T-helper 2 cell (primary cell): Measurements from ENCODE around the gene RASL10A.
A peak's percentile ranks its signal among the peaks of the same experiment; 100 is the strongest.

ENCODE experiments used
- DNase-seq, 5 experiments: peaks; one replicate each; pipeline versions ENCODE4 v3.0.0 to v3.0.0-alpha.2; 2012 to 2022

Gene RASL10A

GRCh38 chr22:29267462-29267857 lies 48.0 kb downstream of the RASL10A start:
- DNase-seq: no peak

GRCh38 chr22:29266564-29267461 lies 48.7 kb downstream of the RASL10A start:
- peak in 1 of 5 experiments; percentile 7 for DNase-seq

- no peak for DNase-seq
Measured at GRCh38 chr22:29265929-29266328, 49.6 kb downstream of the RASL10A start.

GRCh38 chr22:29265305-29265704 lies 50.2 kb downstream of the RASL10A start:
- no peak for DNase-seq

GRCh38 chr22:29263791-29264276 lies 51.7 kb downstream of the RASL10A start:
- DNase-seq: no peak
